Neutrophil (primary cell): ENCODE measurements around the gene SLC19A2.
A peak's percentile ranks its signal among the peaks of the same experiment; 100 is the strongest.

ENCODE experiments used
- H3K27ac ChIP-seq: fragments of 200-600 bp; sonication (generic); 2 replicates; pipeline ENCODE4 v1.5.1; 2016; ENCODE audit warnings: mild to moderate bottlenecking, moderate library complexity
- H3K27me3 ChIP-seq: fragments of 200-600 bp; sonication (generic); 2 replicates; pipeline ENCODE4 v1.6.0; 2016; ENCODE audit warnings: mild to moderate bottlenecking
- H3K36me3 ChIP-seq: fragments of 200-600 bp; sonication (generic); 2 replicates; pipeline ENCODE4 v1.5.1; 2017
- H3K4me1 ChIP-seq, 2 experiments: fragments of 200-600 bp in 1 of 2; sonication (generic) in 1 of 2; 1 replicate in 1 of 2; 2 replicates in 1 of 2; pipeline versions ENCODE4 v1.5.1 to v1.6.1; 2013 to 2016; ENCODE audit warnings: low read depth in 1 of 2, low read length in 1 of 2, mild to moderate bottlenecking in 1 of 2, moderate library complexity in 1 of 2; ENCODE audit not compliant: control insufficient read depth in 1 of 2, insufficient read depth in 1 of 2
- H3K4me3 ChIP-seq, 2 experiments: fragments of 200-600 bp in 1 of 2; sonication (generic) in 1 of 2; 1 replicate in 1 of 2; 2 replicates in 1 of 2; pipeline ENCODE4 v1.5.1; 2013 to 2016; ENCODE audit warnings: low read depth in 1 of 2, low read length in 1 of 2, mild to moderate bottlenecking in 1 of 2, moderate library complexity in 1 of 2
- H3K9me3 ChIP-seq: fragments of 200-600 bp; sonication (generic); 2 replicates; pipeline ENCODE4 v1.5.1; 2016
- TF ChIP-seq, protein P1 (sequence below): fragments of 200-600 bp; sonication (generic); IDR thresholded peaks from 2 replicates; pipeline ENCODE4 v1.5.1; 2016; ENCODE audit warnings: antibody characterized with exemption

Gene SLC19A2

DNA sequence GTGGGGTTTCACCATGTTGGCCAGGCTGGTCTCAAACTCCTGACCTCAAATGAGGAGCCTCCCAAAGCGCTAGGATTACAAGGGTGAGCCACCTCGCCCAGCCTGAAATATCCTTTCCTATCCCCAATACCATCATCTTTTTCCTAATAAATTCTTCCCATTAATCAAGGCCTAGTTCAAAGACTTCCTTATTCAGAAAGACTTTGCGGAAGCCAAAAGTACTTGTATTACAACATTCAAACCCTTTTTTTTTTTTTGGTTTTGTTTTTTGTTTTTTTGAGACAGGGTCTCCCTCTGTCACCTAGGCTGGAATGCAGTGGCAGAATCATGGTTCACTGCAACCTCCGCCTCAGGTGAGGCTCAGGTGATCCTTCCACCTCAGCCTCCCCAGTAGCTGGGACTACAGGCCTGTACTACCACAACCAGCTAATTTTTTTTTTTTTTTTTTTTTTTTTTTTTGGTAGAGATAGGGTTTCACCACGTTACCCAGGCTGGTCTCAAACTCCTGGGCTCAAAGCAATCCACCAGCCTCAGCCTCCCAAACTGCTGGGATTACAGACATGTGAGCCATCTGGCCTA, 7.6 kb downstream of the SLC19A2 start:
- no peaks in the 10 kb centered on the region for H3K9me3 ChIP-seq
- TF ChIP-seq, protein P1, sequence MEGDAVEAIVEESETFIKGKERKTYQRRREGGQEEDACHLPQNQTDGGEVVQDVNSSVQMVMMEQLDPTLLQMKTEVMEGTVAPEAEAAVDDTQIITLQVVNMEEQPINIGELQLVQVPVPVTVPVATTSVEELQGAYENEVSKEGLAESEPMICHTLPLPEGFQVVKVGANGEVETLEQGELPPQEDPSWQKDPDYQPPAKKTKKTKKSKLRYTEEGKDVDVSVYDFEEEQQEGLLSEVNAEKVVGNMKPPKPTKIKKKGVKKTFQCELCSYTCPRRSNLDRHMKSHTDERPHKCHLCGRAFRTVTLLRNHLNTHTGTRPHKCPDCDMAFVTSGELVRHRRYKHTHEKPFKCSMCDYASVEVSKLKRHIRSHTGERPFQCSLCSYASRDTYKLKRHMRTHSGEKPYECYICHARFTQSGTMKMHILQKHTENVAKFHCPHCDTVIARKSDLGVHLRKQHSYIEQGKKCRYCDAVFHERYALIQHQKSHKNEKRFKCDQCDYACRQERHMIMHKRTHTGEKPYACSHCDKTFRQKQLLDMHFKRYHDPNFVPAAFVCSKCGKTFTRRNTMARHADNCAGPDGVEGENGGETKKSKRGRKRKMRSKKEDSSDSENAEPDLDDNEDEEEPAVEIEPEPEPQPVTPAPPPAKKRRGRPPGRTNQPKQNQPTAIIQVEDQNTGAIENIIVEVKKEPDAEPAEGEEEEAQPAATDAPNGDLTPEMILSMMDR: no peak
- H3K4me1 ChIP-seq: peaks cover 21 to 24% of the 10 kb centered on the region in 2 experiments
- no peaks in the 10 kb centered on the region for H3K27me3 ChIP-seq
- peak overlapping the region; percentile 64 for H3K27ac ChIP-seq
- no peaks in the 10 kb centered on the region for H3K36me3 ChIP-seq
- H3K4me3 ChIP-seq: peak overlapping the region in 1 of 2 experiments; percentile 20

- Histone ChIP-seq H3K27ac (no peak overlapping the region), H3K27me3 (no peaks in the 10 kb centered on the region), H3K9me3 (no peaks in the 10 kb centered on the region), H3K36me3 (no peaks in the 10 kb centered on the region), H3K4me3 (no peak overlapping the region), H3K4me1 (peaks cover 19% of the 10 kb centered on the region in 2 experiments)
- TF ChIP-seq, protein P1: no peak
Measured at GRCh38 chr1:169475806-169476387, 9.8 kb downstream of the SLC19A2 start.

DNA sequence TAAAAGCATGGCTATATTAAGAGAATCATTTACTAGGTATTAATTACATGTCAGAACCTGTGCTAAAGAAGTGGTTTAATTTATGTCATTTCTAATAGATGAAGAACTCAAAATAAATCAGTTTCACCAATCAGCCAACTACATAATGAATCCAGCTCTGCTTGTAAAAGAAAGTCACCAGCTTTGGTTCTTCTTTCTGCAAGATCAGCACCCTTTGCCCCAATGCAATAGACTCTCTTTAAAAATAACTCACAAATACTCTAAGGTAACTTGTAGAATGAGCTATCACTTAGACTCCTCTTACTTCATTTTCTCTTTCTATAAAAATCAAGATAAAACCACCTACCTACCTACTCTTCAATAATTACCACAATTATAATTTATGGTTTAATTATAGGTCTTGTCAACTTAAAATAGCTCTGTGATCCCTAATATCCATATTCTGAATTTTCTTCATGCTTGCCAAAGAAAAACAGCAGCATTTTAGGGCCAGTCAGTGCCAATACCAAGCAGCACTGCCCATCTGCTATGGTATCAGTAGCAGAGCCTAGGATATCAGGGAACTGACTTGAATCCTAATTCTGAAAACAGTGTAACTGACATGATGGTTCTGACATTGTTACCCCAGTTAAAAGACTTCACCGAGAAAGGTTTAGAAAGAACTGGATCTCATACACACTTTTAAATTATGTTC, 11.3 kb downstream of the SLC19A2 start:
- Histone ChIP-seq H3K9me3 (no peaks in the 10 kb centered on the region), H3K27ac (no peak overlapping the region), H3K36me3 (no peaks in the 10 kb centered on the region), H3K4me3 (no peak overlapping the region), H3K4me1 (peaks cover 19% of the 10 kb centered on the region in 2 experiments), H3K27me3 (no peaks in the 10 kb centered on the region)
- TF ChIP-seq, protein P1: no peak

- H3K36me3 ChIP-seq: no peaks in the 10 kb centered on the region
- peak overlapping the region; percentile 15 for H3K27ac ChIP-seq
- peaks cover 12 to 13% of the 10 kb centered on the region in 2 experiments for H3K4me1 ChIP-seq
- no peaks in the 10 kb centered on the region for H3K27me3 ChIP-seq
- H3K4me3 ChIP-seq: no peak overlapping the region
- no peaks in the 10 kb centered on the region for H3K9me3 ChIP-seq
- TF ChIP-seq, protein P1: no peak
Measured at GRCh38 chr1:169473347-169473746, 12.4 kb downstream of the SLC19A2 start.

DNA sequence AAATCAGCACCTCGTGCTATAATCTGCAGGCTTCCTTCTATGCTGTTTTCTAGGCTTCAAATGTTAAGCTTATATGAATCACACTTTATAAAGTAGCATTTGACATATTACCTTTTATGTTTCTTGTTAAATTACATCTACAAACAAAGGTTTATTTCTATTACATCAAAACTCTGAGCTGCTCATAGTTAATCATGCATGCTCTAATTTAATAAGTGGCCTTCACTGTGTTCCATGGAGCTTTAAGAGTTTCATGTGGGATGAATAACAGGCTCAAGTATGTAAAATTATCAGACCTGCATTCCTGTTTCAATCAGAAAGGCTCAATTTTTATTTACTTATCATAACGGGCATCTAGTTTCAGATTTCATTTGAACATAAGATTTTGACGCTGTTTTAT, 13.0 kb downstream of the SLC19A2 start:
- Histone ChIP-seq H3K36me3 (no peaks in the 10 kb centered on the region), H3K27ac (no peak overlapping the region), H3K9me3 (no peaks in the 10 kb centered on the region), H3K27me3 (no peaks in the 10 kb centered on the region), H3K4me1 (peaks cover 6 to 7% of the 10 kb centered on the region in 2 experiments), H3K4me3 (no peak overlapping the region)
- TF ChIP-seq, protein P1: no peak
